Sigmoid colon (tissue), 7 donors: ENCODE measurements around the gene SSMEM1. TPM values are rescaled to one million over a fixed set of nuclear protein-coding genes. Genes with fewer than 3 reads are reported as not detected.
"Not testable (repeated sequence)": the region's sequence is repeated elsewhere in the genome, so short reads cannot be mapped to it uniquely, and the experiment has no call there.

Experiments used
- DNase-seq: peaks from one replicate; pipeline ENCODE4 v3.0.0-alpha.2; 2019
- H3K27ac ChIP-seq, 4 donors: fragments of 200-600 bp; sonication (generic); one replicate each; pipeline ENCODE4 v1.5.1; 2016 to 2019; ENCODE audit warnings: mild to moderate bottlenecking in 1 of 4
- H3K27me3 ChIP-seq, 3 donors: fragments of 200-600 bp; sonication (generic); one replicate each; pipeline ENCODE4 v1.5.1; 2019; ENCODE audit warnings: mild to moderate bottlenecking in 1 of 3
- H3K36me3 ChIP-seq, 4 donors: fragments of 200-600 bp; sonication (generic); one replicate each; pipeline ENCODE4 v1.5.1; 2016 to 2019
- H3K4me1 ChIP-seq, 4 donors: fragments of 200-600 bp; sonication (generic); one replicate each; pipeline ENCODE4 v1.5.1; 2017 to 2019
- H3K4me3 ChIP-seq, 4 donors: fragments of 200-600 bp; sonication (generic); one replicate each; pipeline ENCODE4 v1.5.1; 2017 to 2019; ENCODE audit warnings: mild to moderate bottlenecking in 2 of 4, moderate library complexity in 1 of 4
- H3K9me3 ChIP-seq, 4 donors: fragments of 200-600 bp in 3 of 4; sonication (generic) in 3 of 4; one replicate each; pipeline versions ENCODE4 v1.5.1 to v1.6.1; 2013 to 2019
- CTCF ChIP-seq, 4 experiments: fragments of 450-650 bp in 3 of 4; fragments of 200-600 bp in 1 of 4; IDR thresholded peaks; one replicate each; pipeline ENCODE4 v1.5.1; 2016 to 2019; ENCODE audit warnings: antibody characterized with exemption in 4 of 4, mild to moderate bottlenecking in 3 of 4, moderate library complexity in 2 of 4
- EP300 ChIP-seq, 4 donors: sonication (generic); formaldehyde crosslinking; IDR thresholded peaks; one replicate each; pipeline ENCODE4 v1.6.1; 2017; ENCODE audit warnings: antibody characterized with exemption in 4 of 4
- POLR2A ChIP-seq, 2 donors: fragments of 450-650 bp; IDR thresholded peaks; one replicate each; pipeline ENCODE4 v1.6.1; 2016; ENCODE audit warnings: antibody characterized with exemption in 2 of 2, mild to moderate bottlenecking in 2 of 2, moderate library complexity in 2 of 2
- POLR2AphosphoS5 ChIP-seq, 4 donors: sonication (generic); formaldehyde crosslinking; IDR thresholded peaks; one replicate each; pipeline ENCODE4 v1.6.1; 2017; ENCODE audit warnings: antibody characterized with exemption in 4 of 4
- WGBS, 2 donors: extraction: QIAGEN DNeasy Blood & Tissue Kit; methylation state at CpG; one replicate each; pipeline ENCODE4 v1.1.7; 2013; 5-methylcytosine and 5-hydroxymethylcytosine counted together
- intact Hi-C: fragments of 100-400 bp; cut with DNase I; formaldehyde crosslinking; loops from one replicate; pipeline ENCODE4 v1.15.1; 2023
- polyA plus RNA-seq, 3 donors: library from polyadenylated mRNA; stranded (reverse); fragments of 200-250 nt; gene quantifications; one replicate each; pipeline ENCODE4 v1.2.3, GENCODE V29; 2013
- total RNA-seq, 4 donors: library from RNA; depleted of rRNA; stranded (reverse); fragments of >200 nt; gene quantifications; one replicate each; pipeline ENCODE4 v1.1.0, GENCODE V29; 2016
- donor health status: healthy with polysubstance abuse.
- donor health status: Bipolar disorder and iron deficiency.
- donor health status: healthy.

Gene SSMEM1
- total and polyA plus RNA-seq, 7 donors: not detected

- intact Hi-C loops: no loop called here
- 93 to 97% methylated on average over 4 of the region's 4 CpGs for whole genome bisulfite sequencing, 2 donors
- no peaks in the 10 kb centered on the region for H3K9me3 ChIP-seq
- TF ChIP-seq CTCF (IDR thresholded peaks at IDR 0.05): no peak
- TF ChIP-seq POLR2AphosphoS5 (IDR thresholded peaks at IDR 0.05): no peak
- TF ChIP-seq POLR2A (IDR thresholded peaks at IDR 0.05): no peak
- no peak for TF ChIP-seq EP300 (IDR thresholded peaks at IDR 0.05)
- H3K4me1 ChIP-seq: no peaks in the 10 kb centered on the region
- no peak overlapping the region for H3K27ac ChIP-seq
- peaks cover 0 to 78% (median 14%) of the 10 kb centered on the region in 4 donors for H3K36me3 ChIP-seq
- H3K4me3 ChIP-seq: no peak overlapping the region
- no peak for DNase-seq
- no peaks in the 10 kb centered on the region for H3K27me3 ChIP-seq
Measured at GRCh38 chr7:130178251-130178650, 29.4 kb upstream of the SSMEM1 start.

GRCh38 chr7:130179631-130180030 is 28.0 kb upstream of the SSMEM1 start:
- 95 to 99% methylated on average over 2 of the region's 2 CpGs for WGBS, 2 donors
- intact Hi-C loops: no loop called here
- Histone ChIP-seq H3K9me3 (no peaks in the 10 kb centered on the region), H3K36me3 (peaks cover 0 to 81% (median 13%) of the 10 kb centered on the region in 4 donors), H3K4me1 (no peaks in the 10 kb centered on the region), H3K4me3 (no peak overlapping the region), H3K27ac (no peak overlapping the region), H3K27me3 (no peaks in the 10 kb centered on the region)
- TF ChIP-seq POLR2A (IDR thresholded peaks at IDR 0.05): no peak
- TF ChIP-seq CTCF (IDR thresholded peaks at IDR 0.05): no peak
- TF ChIP-seq EP300 (IDR thresholded peaks at IDR 0.05): no peak
- TF ChIP-seq POLR2AphosphoS5 (IDR thresholded peaks at IDR 0.05): no peak
- no peak for DNase-seq

- no peaks in the 10 kb centered on the region for H3K27me3 ChIP-seq
- intact Hi-C loops: no loop called here
- H3K9me3 ChIP-seq: no peaks in the 10 kb centered on the region
- no peak overlapping the region for H3K4me3 ChIP-seq
- H3K27ac ChIP-seq: no peak overlapping the region
- 89 to 91% methylated on average over 9 of the region's 9 CpGs for WGBS, 2 donors
- peaks cover 0 to 76% (median 11%) of the 10 kb centered on the region in 4 donors for H3K36me3 ChIP-seq
- H3K4me1 ChIP-seq: no peaks in the 10 kb centered on the region
- DNase-seq: no peak
- no peak for TF ChIP-seq CTCF (IDR thresholded peaks at IDR 0.05)
- no peak for TF ChIP-seq EP300 (IDR thresholded peaks at IDR 0.05)
- TF ChIP-seq POLR2AphosphoS5 (IDR thresholded peaks at IDR 0.05): no peak
- TF ChIP-seq POLR2A (IDR thresholded peaks at IDR 0.05): no peak
Measured at GRCh38 chr7:130180571-130181262, 26.9 kb upstream of the SSMEM1 start.

- no peaks in the 10 kb centered on the region for H3K4me1 ChIP-seq
- no peak for DNase-seq
- no peak overlapping the region for H3K4me3 ChIP-seq
- H3K27me3 ChIP-seq: no peaks in the 10 kb centered on the region
- TF ChIP-seq POLR2AphosphoS5 (IDR thresholded peaks at IDR 0.05): no peak
- no peak for TF ChIP-seq CTCF (IDR thresholded peaks at IDR 0.05)
- TF ChIP-seq EP300 (IDR thresholded peaks at IDR 0.05): no peak
- no peak for TF ChIP-seq POLR2A (IDR thresholded peaks at IDR 0.05)
- WGBS, 2 donors: 76 to 88% methylated on average over 2 of the region's 2 CpGs
- H3K9me3 ChIP-seq: no peaks in the 10 kb centered on the region
- intact Hi-C loops: no loop called here
- peaks cover 0 to 72% (median 11%) of the 10 kb centered on the region in 4 donors for H3K36me3 ChIP-seq
- no peak overlapping the region for H3K27ac ChIP-seq
Measured at GRCh38 chr7:130181263-130181605, 26.4 kb upstream of the SSMEM1 start.

GRCh38 chr7:130182990-130183389 is 24.7 kb upstream of the SSMEM1 start:
- Histone ChIP-seq H3K36me3 (peaks cover 0 to 64% (median 11%) of the 10 kb centered on the region in 4 donors), H3K9me3 (no peaks in the 10 kb centered on the region), H3K27ac (no peak overlapping the region), H3K4me1 (no peaks in the 10 kb centered on the region), H3K27me3 (no peaks in the 10 kb centered on the region), H3K4me3 (no peak overlapping the region)
- 72 to 79% methylated on average over 2 of the region's 2 CpGs for WGBS, 2 donors
- no peak for DNase-seq
- intact Hi-C loops: loop anchor here (2.0 kb wide), 1 partner anchor 22 kb away; no protein-coding TSS in a partner anchor
- no peak for TF ChIP-seq POLR2A (IDR thresholded peaks at IDR 0.05)
- no peak for TF ChIP-seq EP300 (IDR thresholded peaks at IDR 0.05)
- TF ChIP-seq POLR2AphosphoS5 (IDR thresholded peaks at IDR 0.05): no peak
- TF ChIP-seq CTCF (IDR thresholded peaks at IDR 0.05): no peak

- 95 to 98% methylated on average over 5 of the region's 5 CpGs for WGBS, 2 donors
- H3K36me3 ChIP-seq: peaks cover 0 to 56% (median 11%) of the 10 kb centered on the region in 4 donors
Measured at GRCh38 chr7:130184349-130184748, 23.3 kb upstream of the SSMEM1 start.

More at GRCh38 chr7:130184349-130184748, 23.3 kb upstream of the SSMEM1 start:
- H3K27ac ChIP-seq, H3K9me3 ChIP-seq, H3K4me1 ChIP-seq, intact Hi-C loops, H3K4me3 ChIP-seq, H3K27me3 ChIP-seq, DNase-seq: not testable (repeated sequence)
